Kidney capillary endothelial cell (primary cell): ENCODE results near the gene KRTAP20-2.

Experiments used
- DNase-seq: peaks from one replicate; pipeline ENCODE4 v3.0.0-alpha.2; 2018; ENCODE audit warnings: low spot score

Gene KRTAP20-2

DNA sequence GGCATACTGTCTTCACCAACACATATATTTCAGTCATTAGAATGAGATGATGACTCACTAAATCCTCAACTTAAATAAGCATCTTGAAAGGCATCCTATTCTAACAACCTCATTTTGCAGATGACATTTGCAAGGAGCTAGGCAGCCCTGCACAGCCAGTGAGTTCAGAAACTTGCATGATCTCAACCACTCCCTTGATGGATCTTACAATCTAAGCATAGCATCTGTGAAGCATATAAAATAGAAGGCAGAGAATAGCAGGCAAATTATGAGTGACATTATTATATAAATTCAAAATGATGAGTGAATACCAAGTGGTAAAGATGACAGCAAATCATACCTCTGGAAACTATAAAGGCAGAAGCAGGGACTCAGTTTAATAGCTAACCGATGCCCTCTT, 39.3 kb downstream of the KRTAP20-2 start:
- no peak for DNase-seq

- no peak for DNase-seq
These were observed 41.7 kb downstream of the KRTAP20-2 start for GRCh38 chr21:30676737-30677136.

GRCh38 chr21:30680586-30680985, 45.6 kb downstream of the KRTAP20-2 start:
- DNase-seq = no peak

- no peak for DNase-seq
These were observed 49.5 kb downstream of the KRTAP20-2 start for GRCh38 chr21:30684506-30684905.
